ENCODE results near the gene TBXAS1. TPM values are rescaled to one million over a fixed set of nuclear protein-coding genes. Genes with fewer than 3 reads are reported as not detected.

Gene TBXAS1
- total RNA-seq, 4 donors from 2014 or later: 6.2 to 23.0 (median 11.8) TPM

- Histone ChIP-seq H3K4me1 (no peaks in the 10 kb centered on the region), H3K4me3 (no peak overlapping the region), H3K27ac (no peak overlapping the region), H3K9me3 (no peaks in the 10 kb centered on the region), H3K27me3 (peaks cover 4% of the 10 kb centered on the region), H3K36me3 (no peaks in the 10 kb centered on the region)
- 53 to 63% methylated on average over 3 of the region's 9 CpGs for WGBS, 2 donors (ENCODE audit: low coverage in 1 of 2)
- TF ChIP-seq POLR2A (IDR thresholded peaks at IDR 0.05): no peak
- no peak for TF ChIP-seq CTCF (IDR thresholded peaks at IDR 0.05)
- TF ChIP-seq EP300 (IDR thresholded peaks at IDR 0.05): no peak
- no peak for TF ChIP-seq POLR2AphosphoS5 (IDR thresholded peaks at IDR 0.05)
- ATAC-seq: no peak
Measured at GRCh38 chr7:140016540-140016939, 187.5 kb downstream of the TBXAS1 start.

- Histone ChIP-seq H3K27me3 (peaks cover 4% of the 10 kb centered on the region), H3K27ac (no peak overlapping the region), H3K36me3 (no peaks in the 10 kb centered on the region), H3K4me3 (no peak overlapping the region), H3K4me1 (no peaks in the 10 kb centered on the region), H3K9me3 (no peaks in the 10 kb centered on the region)
- ATAC-seq: no peak
- no CpG with 5 or more reads among the region's 7 CpGs for WGBS, 2 donors (ENCODE audit: low coverage in 1 of 2)
- TF ChIP-seq POLR2AphosphoS5 (IDR thresholded peaks at IDR 0.05) (no peak), EP300 (IDR thresholded peaks at IDR 0.05) (no peak), CTCF (IDR thresholded peaks at IDR 0.05) (no peak), POLR2A (IDR thresholded peaks at IDR 0.05) (no peak)
Measured at GRCh38 chr7:140017034-140017433, 188.0 kb downstream of the TBXAS1 start.

GRCh38 chr7:140017543-140017942, 188.5 kb downstream of the TBXAS1 start:
- H3K36me3 ChIP-seq: peaks cover 0 to 4% of the 10 kb centered on the region in 2 donors
- no peak for ATAC-seq
- H3K27me3 ChIP-seq: peaks cover 1% of the 10 kb centered on the region
- TF ChIP-seq CTCF (IDR thresholded peaks at IDR 0.05) (no peak), POLR2AphosphoS5 (IDR thresholded peaks at IDR 0.05) (no peak), POLR2A (IDR thresholded peaks at IDR 0.05) (no peak), EP300 (IDR thresholded peaks at IDR 0.05) (no peak)
- H3K4me1 ChIP-seq: no peaks in the 10 kb centered on the region
- no CpG with 5 or more reads among the region's 15 CpGs for WGBS, 2 donors (ENCODE audit: low coverage in 1 of 2)
- no peak overlapping the region for H3K4me3 ChIP-seq
- no peaks in the 10 kb centered on the region for H3K9me3 ChIP-seq
- H3K27ac ChIP-seq: no peak overlapping the region

GRCh38 chr7:140018125-140019043, 189.3 kb downstream of the TBXAS1 start:
- no peaks in the 10 kb centered on the region for H3K4me1 ChIP-seq
- no peaks in the 10 kb centered on the region for H3K27me3 ChIP-seq
- H3K4me3 ChIP-seq: no peak overlapping the region
- H3K9me3 ChIP-seq: no peaks in the 10 kb centered on the region
- no peak overlapping the region for H3K27ac ChIP-seq
- TF ChIP-seq EP300 (IDR thresholded peaks at IDR 0.05): no peak
- no peak for TF ChIP-seq CTCF (IDR thresholded peaks at IDR 0.05)
- no peak for TF ChIP-seq POLR2A (IDR thresholded peaks at IDR 0.05)
- no peak for TF ChIP-seq POLR2AphosphoS5 (IDR thresholded peaks at IDR 0.05)
- peaks cover 0 to 13% of the 10 kb centered on the region in 2 donors for H3K36me3 ChIP-seq
- WGBS, 2 donors (ENCODE audit: low coverage in 1 of 2): 86% methylated on average over 3 to 6 of the region's 9 CpGs
- no peak for ATAC-seq

GRCh38 chr7:140019172-140019571, 190.1 kb downstream of the TBXAS1 start:
- no peaks in the 10 kb centered on the region for H3K27me3 ChIP-seq
- WGBS, 2 donors (ENCODE audit: low coverage in 1 of 2): 36 to 58% methylated on average over 6 to 7 of the region's 11 CpGs
- no peak overlapping the region for H3K4me3 ChIP-seq
- TF ChIP-seq EP300 (IDR thresholded peaks at IDR 0.05): no peak
- ATAC-seq: no peak
- H3K27ac ChIP-seq: no peak overlapping the region
- no peaks in the 10 kb centered on the region for H3K4me1 ChIP-seq
- H3K9me3 ChIP-seq: no peaks in the 10 kb centered on the region
- peaks cover 0 to 21% of the 10 kb centered on the region in 2 donors for H3K36me3 ChIP-seq
